ENCODE results near the gene SMIM28. TPM values are rescaled to one million over a fixed set of nuclear protein-coding genes. Genes with fewer than 3 reads are reported as not detected.

Gene SMIM28
- total and polyA plus RNA-seq, 2 donors from 2014 or later: not detected

GRCh38 chr6:138387577-138388368 lies 10.1 kb downstream of the SMIM28 start:
- no peak for FAIRE-seq
- no peaks in the 10 kb centered on the region for H3K36me3 ChIP-seq (ENCODE audit: control insufficient read depth in 2 of 3, insufficient read depth in 3 of 3, low read length in 3 of 3)
- no peaks in the 10 kb centered on the region for H3K4me1 ChIP-seq (ENCODE audit: control insufficient read depth in 2 of 3, insufficient read depth in 2 of 3, low read depth in 1 of 3, low read length in 3 of 3)
- H3K27ac ChIP-seq (ENCODE audit: low read depth in 2 of 2, low read length in 2 of 2): no peak overlapping the region
- H3K9me3 ChIP-seq (ENCODE audit: control insufficient read depth in 2 of 3, insufficient read depth in 1 of 3, low read length in 3 of 3): no peaks in the 10 kb centered on the region
- H3K4me3 ChIP-seq (ENCODE audit: low read length in 3 of 3): no peak overlapping the region
- H3K9ac ChIP-seq (ENCODE audit: low read length in 3 of 3): no peak overlapping the region
- DNase-seq: no peak
- no peak for TF ChIP-seq CTCF (IDR thresholded peaks at IDR 0.05; ENCODE audit: borderline replicate concordance, extremely low read depth, insufficient read depth)
- H3K27me3 ChIP-seq (ENCODE audit: control insufficient read depth, insufficient read depth, low read length): no peaks in the 10 kb centered on the region
- intact Hi-C loops (cut with DNase I): no loop called here

- Histone ChIP-seq H3K9ac (ENCODE audit: low read length in 3 of 3) (no peak overlapping the region), H3K27ac (ENCODE audit: low read depth in 2 of 2, low read length in 2 of 2) (no peak overlapping the region), H3K4me1 (ENCODE audit: control insufficient read depth in 2 of 3, insufficient read depth in 2 of 3, low read depth in 1 of 3, low read length in 3 of 3) (no peaks in the 10 kb centered on the region), H3K4me3 (ENCODE audit: low read length in 3 of 3) (no peak overlapping the region), H3K9me3 (ENCODE audit: control insufficient read depth in 2 of 3, insufficient read depth in 1 of 3, low read length in 3 of 3) (no peaks in the 10 kb centered on the region), H3K27me3 (ENCODE audit: control insufficient read depth, insufficient read depth, low read length) (no peaks in the 10 kb centered on the region), H3K36me3 (ENCODE audit: control insufficient read depth in 2 of 3, insufficient read depth in 3 of 3, low read length in 3 of 3) (no peaks in the 10 kb centered on the region)
- TF ChIP-seq CTCF (IDR thresholded peaks at IDR 0.05; ENCODE audit: borderline replicate concordance, extremely low read depth, insufficient read depth): no peak
- intact Hi-C loops (cut with DNase I): no loop called here
- no peak for DNase-seq
- no peak for FAIRE-seq
Observed at GRCh38 chr6:138389551-138389950, 11.8 kb downstream of the SMIM28 start.

- intact Hi-C loops (cut with DNase I): no loop called here
- H3K27me3 ChIP-seq (ENCODE audit: control insufficient read depth, insufficient read depth, low read length): no peaks in the 10 kb centered on the region
- FAIRE-seq (no peak), DNase-seq (no peak)
- TF ChIP-seq CTCF (IDR thresholded peaks at IDR 0.05; ENCODE audit: borderline replicate concordance, extremely low read depth, insufficient read depth): no peak
- no peaks in the 10 kb centered on the region for H3K9me3 ChIP-seq (ENCODE audit: control insufficient read depth in 2 of 3, insufficient read depth in 1 of 3, low read length in 3 of 3)
- no peak overlapping the region for H3K27ac ChIP-seq (ENCODE audit: low read depth in 2 of 2, low read length in 2 of 2)
- no peak overlapping the region for H3K9ac ChIP-seq (ENCODE audit: low read length in 3 of 3)
- no peaks in the 10 kb centered on the region for H3K36me3 ChIP-seq (ENCODE audit: control insufficient read depth in 2 of 3, insufficient read depth in 3 of 3, low read length in 3 of 3)
- H3K4me1 ChIP-seq (ENCODE audit: control insufficient read depth in 2 of 3, insufficient read depth in 2 of 3, low read depth in 1 of 3, low read length in 3 of 3): no peaks in the 10 kb centered on the region
- H3K4me3 ChIP-seq (ENCODE audit: low read length in 3 of 3): no peak overlapping the region
Observed at GRCh38 chr6:138393871-138394783, 16.4 kb downstream of the SMIM28 start.
